ENCODE measurements around the gene SERPINE1. TPM values are rescaled to one million over a fixed set of nuclear protein-coding genes. Genes with fewer than 3 reads are reported as not detected.

The SERPINE1 gene
- total RNA-seq, 1 donor from 2014 or later: 1.5 TPM

DNA sequence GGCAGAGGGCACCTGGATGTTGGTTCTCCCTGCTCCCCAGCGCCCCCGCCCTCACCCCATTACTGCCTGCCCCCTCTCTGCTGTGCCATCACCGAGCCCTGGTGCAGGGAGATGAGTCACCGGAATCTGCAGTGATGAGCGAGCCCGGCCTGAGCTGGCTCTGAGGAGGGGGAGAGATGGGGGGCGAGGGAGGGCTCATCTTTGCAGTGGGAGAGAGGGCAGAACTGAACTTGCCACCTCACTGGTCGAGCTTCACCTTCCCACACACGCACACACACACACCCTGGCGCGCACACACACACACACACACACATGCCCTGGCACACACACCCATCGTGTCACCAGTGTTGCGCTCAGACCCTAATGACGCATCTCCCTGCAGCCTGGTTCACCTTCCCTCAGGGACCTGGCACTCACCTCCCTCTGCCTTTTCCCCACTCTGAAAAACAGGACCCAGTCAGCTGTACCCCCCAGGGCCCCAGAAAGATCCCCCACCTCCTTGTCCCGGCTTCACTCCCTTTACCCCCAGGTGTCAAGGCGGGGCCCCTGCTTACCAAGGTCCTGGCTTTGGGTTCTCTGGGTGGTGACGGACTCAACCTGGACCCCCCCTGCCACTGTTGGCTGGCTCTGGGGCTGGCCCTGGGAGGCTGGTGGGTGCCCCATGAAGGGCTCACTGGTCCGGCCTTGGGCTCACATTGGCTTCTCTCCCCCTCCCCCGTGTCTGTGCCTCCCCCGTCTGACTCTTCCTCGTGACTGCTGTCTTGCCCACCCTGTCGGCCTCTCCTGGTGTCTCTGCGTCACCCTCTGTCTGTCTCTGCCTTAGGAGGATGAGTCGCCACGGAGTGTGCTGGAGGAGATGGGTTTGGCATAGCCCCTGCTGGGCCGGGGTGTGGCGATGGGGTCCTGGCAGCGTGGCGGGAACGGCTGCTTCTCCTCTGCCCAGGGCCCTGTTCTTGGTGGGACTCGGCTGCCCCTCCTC lies 33.1 kb downstream of the SERPINE1 start:
- Mint-ChIP-seq H3K27ac (no peak overlapping the region), H3K27me3 (peaks cover 10% of the 10 kb centered on the region), H3K4me1 (ENCODE audit: unreplicated experiment) (peaks cover 13% of the 10 kb centered on the region), H3K9me3 (no peaks in the 10 kb centered on the region), H3K4me3 (no peak overlapping the region), H3K36me3 (peaks cover 10% of the 10 kb centered on the region)
- DNase-seq (ENCODE audit: extremely low spot score, unreplicated experiment): no peak
- TF ChIP-seq, protein P1, sequence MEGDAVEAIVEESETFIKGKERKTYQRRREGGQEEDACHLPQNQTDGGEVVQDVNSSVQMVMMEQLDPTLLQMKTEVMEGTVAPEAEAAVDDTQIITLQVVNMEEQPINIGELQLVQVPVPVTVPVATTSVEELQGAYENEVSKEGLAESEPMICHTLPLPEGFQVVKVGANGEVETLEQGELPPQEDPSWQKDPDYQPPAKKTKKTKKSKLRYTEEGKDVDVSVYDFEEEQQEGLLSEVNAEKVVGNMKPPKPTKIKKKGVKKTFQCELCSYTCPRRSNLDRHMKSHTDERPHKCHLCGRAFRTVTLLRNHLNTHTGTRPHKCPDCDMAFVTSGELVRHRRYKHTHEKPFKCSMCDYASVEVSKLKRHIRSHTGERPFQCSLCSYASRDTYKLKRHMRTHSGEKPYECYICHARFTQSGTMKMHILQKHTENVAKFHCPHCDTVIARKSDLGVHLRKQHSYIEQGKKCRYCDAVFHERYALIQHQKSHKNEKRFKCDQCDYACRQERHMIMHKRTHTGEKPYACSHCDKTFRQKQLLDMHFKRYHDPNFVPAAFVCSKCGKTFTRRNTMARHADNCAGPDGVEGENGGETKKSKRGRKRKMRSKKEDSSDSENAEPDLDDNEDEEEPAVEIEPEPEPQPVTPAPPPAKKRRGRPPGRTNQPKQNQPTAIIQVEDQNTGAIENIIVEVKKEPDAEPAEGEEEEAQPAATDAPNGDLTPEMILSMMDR (conservative IDR thresholded peaks at IDR 0.05): no peak

DNA sequence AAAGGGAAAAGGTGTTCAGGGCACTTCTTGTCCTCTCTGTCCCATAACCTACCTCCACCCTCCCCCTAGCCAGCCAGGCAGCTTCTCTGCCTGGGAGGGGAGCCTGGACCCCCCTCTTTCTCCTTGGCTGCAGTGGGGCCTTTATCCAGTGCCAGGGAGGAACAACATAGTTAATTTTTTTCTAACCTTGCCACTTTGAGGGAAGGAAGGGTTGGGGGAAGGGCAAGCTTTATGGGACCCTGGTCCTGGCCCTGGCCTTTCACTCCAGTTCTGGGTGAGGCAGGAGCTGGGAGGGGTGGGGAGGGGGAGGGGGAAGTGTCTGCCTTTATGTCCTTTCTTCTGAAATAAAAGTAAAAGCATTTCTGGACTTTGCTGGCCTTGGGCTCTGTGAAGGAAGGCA lies 34.0 kb downstream of the SERPINE1 start:
- Mint-ChIP-seq H3K36me3 (peaks cover 10% of the 10 kb centered on the region), H3K4me3 (peak overlapping the region; percentile 71), H3K9me3 (no peaks in the 10 kb centered on the region), H3K27ac (peak overlapping the region; percentile 92), H3K27me3 (peaks cover 19% of the 10 kb centered on the region), H3K4me1 (ENCODE audit: unreplicated experiment) (peaks cover 11% of the 10 kb centered on the region)
- TF ChIP-seq, protein P1 (conservative IDR thresholded peaks at IDR 0.05): no peak
- DNase-seq (ENCODE audit: extremely low spot score, unreplicated experiment): no peak

DNA sequence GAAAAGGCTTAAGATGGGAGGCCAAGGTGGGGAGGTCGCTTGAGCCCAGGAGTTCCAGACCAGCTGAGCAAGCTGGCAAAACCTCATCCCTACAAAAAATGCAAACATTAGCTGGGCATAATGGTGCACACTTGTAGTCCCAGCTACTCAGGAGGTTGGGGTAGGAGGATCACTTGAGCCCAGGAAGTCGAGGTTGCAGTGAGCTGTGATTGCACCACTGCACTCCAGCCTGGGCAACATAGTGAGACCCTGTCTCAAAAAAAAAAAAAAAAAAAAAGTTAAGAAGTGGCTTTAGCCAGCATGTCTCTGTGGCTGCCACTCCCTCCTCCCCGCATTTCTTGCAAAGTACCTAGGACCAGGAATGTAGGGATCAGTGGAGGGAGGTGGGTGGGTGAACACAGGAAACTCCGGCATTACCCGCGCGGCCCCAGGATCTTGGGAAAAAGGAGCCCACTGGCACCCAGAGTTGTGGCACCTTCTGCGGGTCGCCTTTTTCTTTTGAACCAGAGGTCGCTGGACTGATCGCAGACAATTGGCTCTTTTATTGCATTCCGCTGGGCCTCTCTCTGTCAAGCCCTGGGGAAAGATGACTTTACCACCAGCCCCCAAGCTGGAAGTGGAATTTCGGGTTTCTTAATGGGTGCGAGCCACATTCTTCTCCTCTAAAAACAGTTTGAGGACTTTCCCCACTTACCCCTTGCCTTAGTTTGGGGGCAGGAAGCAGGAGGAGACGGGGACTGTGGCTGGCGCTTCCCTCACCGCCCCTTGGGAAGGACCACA lies 35.0 kb downstream of the SERPINE1 start:
- DNase-seq (ENCODE audit: extremely low spot score, unreplicated experiment): no peak
- TF ChIP-seq, protein P1 (conservative IDR thresholded peaks at IDR 0.05): no peak
- H3K4me3 Mint-ChIP-seq: peak overlapping the region; percentile 83
- peaks cover 15% of the 10 kb centered on the region for H3K4me1 Mint-ChIP-seq (ENCODE audit: unreplicated experiment)
- H3K9me3 Mint-ChIP-seq: no peaks in the 10 kb centered on the region
- H3K27me3 Mint-ChIP-seq: peaks cover 26% of the 10 kb centered on the region
- peaks cover 8% of the 10 kb centered on the region for H3K36me3 Mint-ChIP-seq
- H3K27ac Mint-ChIP-seq: peak overlapping the region; percentile 92

DNA sequence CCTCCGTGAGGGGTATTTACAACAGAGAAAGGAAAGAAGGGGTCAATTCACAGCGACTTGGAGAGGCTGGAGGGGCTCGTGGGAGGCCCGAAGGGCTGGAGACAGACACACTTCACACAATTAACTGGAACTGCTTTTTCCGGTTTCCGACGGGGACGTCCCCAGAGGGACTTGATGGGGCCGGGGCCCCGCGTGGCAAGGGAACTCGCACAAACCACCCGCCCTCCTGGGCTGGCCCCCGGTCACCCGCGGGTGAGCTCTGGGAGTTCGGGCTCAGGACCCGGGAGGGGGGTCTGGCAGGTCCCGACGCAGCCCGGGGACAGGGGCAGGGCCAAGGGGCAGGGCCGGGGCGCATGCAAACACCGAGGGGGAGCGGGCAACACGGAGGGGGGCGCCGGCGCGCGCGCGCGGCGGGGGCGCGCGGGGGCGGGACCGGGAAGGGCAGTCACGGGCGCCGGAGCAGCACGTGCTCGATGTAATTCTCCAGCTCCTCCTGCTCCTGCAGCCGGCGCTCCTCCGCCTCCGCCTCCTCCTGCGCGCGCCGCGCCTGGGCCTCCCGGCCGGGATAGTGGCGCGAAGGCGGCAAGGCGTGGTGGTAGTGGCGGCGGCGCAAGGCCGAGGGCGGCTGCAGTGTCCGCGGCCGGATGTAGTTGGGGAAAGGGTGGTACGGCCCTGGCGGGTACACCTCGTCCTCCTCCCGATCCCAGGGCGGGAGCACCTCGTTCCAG lies 35.8 kb downstream of the SERPINE1 start:
- no peak for DNase-seq (ENCODE audit: extremely low spot score, unreplicated experiment)
- TF ChIP-seq, protein P1 (conservative IDR thresholded peaks at IDR 0.05): no peak
- Mint-ChIP-seq H3K27ac (peak overlapping the region; percentile 92), H3K4me3 (peak overlapping the region; percentile 83), H3K36me3 (peaks cover 4% of the 10 kb centered on the region), H3K9me3 (no peaks in the 10 kb centered on the region), H3K4me1 (ENCODE audit: unreplicated experiment) (peaks cover 22% of the 10 kb centered on the region), H3K27me3 (peaks cover 34% of the 10 kb centered on the region)

All from type B pancreatic cell (in vitro differentiated cells).